ENCODE data around the gene HCN3. TPM values are rescaled to one million over a fixed set of nuclear protein-coding genes. Genes with fewer than 3 reads are reported as not detected.
"Not testable (repeated sequence)": the region's sequence is repeated elsewhere in the genome, so short reads cannot be mapped to it uniquely, and the experiment has no call there.

Gene HCN3
- total and polyA plus RNA-seq, 2 donors (not counting 3 experiments of a cell fraction or from before 2014, with no cell fraction given) = 3.3 to 4.1 TPM

- DNase-seq (ENCODE audit: low read depth, low spot score) (no peak), FAIRE-seq (no peak)
- no peak for TF ChIP-seq POLR2AphosphoS5 (IDR thresholded peaks at IDR 0.05; ENCODE audit: insufficient read depth, low read depth, low read length)
- TF ChIP-seq JUN (IDR thresholded peaks at IDR 0.05; ENCODE audit: borderline replicate concordance, insufficient read depth, insufficient read length, low read depth) = no peak
- TF ChIP-seq MYC (IDR thresholded peaks at IDR 0.05; ENCODE audit: low read depth, low read length) = no peak
- TF ChIP-seq, protein P1, sequence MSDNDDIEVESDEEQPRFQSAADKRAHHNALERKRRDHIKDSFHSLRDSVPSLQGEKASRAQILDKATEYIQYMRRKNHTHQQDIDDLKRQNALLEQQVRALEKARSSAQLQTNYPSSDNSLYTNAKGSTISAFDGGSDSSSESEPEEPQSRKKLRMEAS (IDR thresholded peaks at IDR 0.05; ENCODE audit: insufficient read depth, insufficient read length) = no peak
- no peak for TF ChIP-seq FOS (IDR thresholded peaks at IDR 0.05; ENCODE audit: borderline replicate concordance, insufficient read depth, low read length)
- TF ChIP-seq EZH2 (IDR thresholded peaks at IDR 0.05; ENCODE audit: borderline replicate concordance, low read depth, low read length, severe bottlenecking) = no peak
- TF ChIP-seq POLR2A (IDR thresholded peaks at IDR 0.05; ENCODE audit: low read depth, low read length) = no peak
- no peak for TF ChIP-seq GATA2 (IDR thresholded peaks at IDR 0.05; ENCODE audit: insufficient read depth, insufficient read length, low read depth, low read length)
- TF ChIP-seq CTCF (IDR thresholded peaks at IDR 0.05; ENCODE audit: extremely low read depth in 1 of 2, insufficient read depth in 1 of 2, low read depth in 1 of 2, low read length in 2 of 2) = no peak
- H2AFZ ChIP-seq (ENCODE audit: low read depth, low read length) = peak overlapping the region; percentile 92
- H3K4me3 ChIP-seq (replicated peaks in 1 of 3; ENCODE audit: insufficient read depth in 1 of 3, low read depth in 1 of 3, low read length in 3 of 3) = peak overlapping the region in 1 of 3 experiments; percentile 28
- POLR2A ChIA-PET = no interaction called here
- peak overlapping the region; percentile 33 for H3K27ac ChIP-seq (ENCODE audit: insufficient read depth, low read depth, low read length)
- H3K79me2 ChIP-seq (ENCODE audit: control insufficient read depth, insufficient read depth, low read length) = peaks cover 8% of the 10 kb centered on the region
- no peaks in the 10 kb centered on the region for H3K9me1 ChIP-seq (replicated peaks; ENCODE audit: control insufficient read depth, extremely low read depth, insufficient read depth, low read length)
- intact Hi-C loops (cut with micrococcal nuclease) = loop anchor here (5.0 kb wide), 1 partner anchor 36 kb away; no protein-coding TSS in a partner anchor
- H3K9ac ChIP-seq (replicated peaks; ENCODE audit: extremely low read depth, insufficient read depth, low read length) = peak overlapping the region; percentile 75
- peaks cover 31% of the 10 kb centered on the region for H3K4me1 ChIP-seq (ENCODE audit: control insufficient read depth, extremely low read depth, insufficient read depth, low read length)
- H3K4me2 ChIP-seq (ENCODE audit: insufficient read depth, low read length) = peak overlapping the region; percentile 77
- H3K27me3 ChIP-seq (ENCODE audit: control insufficient read depth in 2 of 2, insufficient read depth in 2 of 2, low read length in 2 of 2) = no peaks in the 10 kb centered on the region
- CTCF ChIA-PET = interaction anchor here (1.5 to 3.0 kb wide), 3 partner anchors 20 to 53 kb away, joined by 6 to 69 read pairs (median 10); partner anchors contain the start of genes MTX1 and THBS3
- dilution Hi-C loops (cut with MboI; ENCODE audit: extremely low pct_ligation_motif_present, low sequenced_read_pairs) = no loop called here
- no peaks in the 10 kb centered on the region for H3K9me3 ChIP-seq (replicated peaks; ENCODE audit: control insufficient read depth, insufficient read depth, low read length)
- BruUV-seq (replicated peaks) = no TSS peak
- no peaks in the 10 kb centered on the region for H4K20me1 ChIP-seq (replicated peaks; ENCODE audit: control insufficient read depth, extremely low read depth, insufficient read depth, low read length)
- no peaks in the 10 kb centered on the region for H3K36me3 ChIP-seq (ENCODE audit: control insufficient read depth in 2 of 2, extremely low read depth in 1 of 2, insufficient read depth in 2 of 2, low read length in 2 of 2)
These were observed 49.2 kb upstream of the HCN3 start for GRCh38 chr1:155228096-155228427.

- BruUV-seq (replicated peaks); H3K36me3 ChIP-seq (ENCODE audit: control insufficient read depth in 2 of 2, extremely low read depth in 1 of 2, insufficient read depth in 2 of 2, low read length in 2 of 2); H3K9ac ChIP-seq (replicated peaks; ENCODE audit: extremely low read depth, insufficient read depth, low read length); H3K4me3 ChIP-seq (replicated peaks in 1 of 3; ENCODE audit: insufficient read depth in 1 of 3, low read depth in 1 of 3, low read length in 3 of 3); H3K4me2 ChIP-seq (ENCODE audit: insufficient read depth, low read length); H3K27me3 ChIP-seq (ENCODE audit: control insufficient read depth in 2 of 2, insufficient read depth in 2 of 2, low read length in 2 of 2); POLR2A ChIA-PET; H3K79me2 ChIP-seq (ENCODE audit: control insufficient read depth, insufficient read depth, low read length); H2AFZ ChIP-seq (ENCODE audit: low read depth, low read length); dilution Hi-C loops (cut with MboI; ENCODE audit: extremely low pct_ligation_motif_present, low sequenced_read_pairs); DNase-seq (ENCODE audit: low read depth, low spot score); H4K20me1 ChIP-seq (replicated peaks; ENCODE audit: control insufficient read depth, extremely low read depth, insufficient read depth, low read length); H3K9me1 ChIP-seq (replicated peaks; ENCODE audit: control insufficient read depth, extremely low read depth, insufficient read depth, low read length); H3K27ac ChIP-seq (ENCODE audit: insufficient read depth, low read depth, low read length); H3K9me3 ChIP-seq (replicated peaks; ENCODE audit: control insufficient read depth, insufficient read depth, low read length); intact Hi-C loops (cut with micrococcal nuclease); FAIRE-seq: not testable (repeated sequence)
- peaks cover 10% of the 10 kb centered on the region for H3K4me1 ChIP-seq (ENCODE audit: control insufficient read depth, extremely low read depth, insufficient read depth, low read length)
- CTCF ChIA-PET = interaction anchor here (1.2 kb wide), 1 partner anchor 58 kb away, joined by 3 read pairs; the partner anchor contains the start of gene KRTCAP2
These were observed 46.0 kb upstream of the HCN3 start for GRCh38 chr1:155231302-155231701.
